ENCODE data around the gene PSENEN.
"Not testable (repeated sequence)": the region's sequence is repeated elsewhere in the genome, so short reads cannot be mapped to it uniquely, and the experiment has no call there.

Gene PSENEN

GRCh38 chr19:35789978-35790944 lies 44.8 kb downstream of the PSENEN start:
- no peak for DNase-seq

- no peak for DNase-seq
Measured at GRCh38 chr19:35790981-35791813, 45.7 kb downstream of the PSENEN start.

GRCh38 chr19:35791814-35792279 lies 46.4 kb downstream of the PSENEN start:
- DNase-seq, result no peak

DNA sequence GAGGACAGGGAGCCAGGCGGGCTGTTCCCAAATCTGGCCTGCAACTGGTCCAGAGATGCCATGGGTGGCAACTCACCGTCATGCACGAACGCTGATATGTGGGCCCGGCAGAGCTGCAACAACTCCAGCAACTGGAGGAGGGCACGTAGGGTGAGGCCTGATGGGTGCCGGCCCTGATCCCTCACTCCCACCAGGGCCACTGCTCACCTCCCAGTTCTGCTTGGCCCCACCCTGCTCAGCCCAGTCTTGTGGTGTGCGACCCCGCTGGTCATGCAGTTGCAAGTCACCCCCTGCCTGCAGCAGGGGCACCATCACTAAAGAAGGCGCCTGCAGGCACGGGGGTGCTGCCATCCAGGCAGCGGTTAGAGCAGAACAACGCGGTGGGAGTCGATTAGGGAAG lies 46.9 kb downstream of the PSENEN start:
- DNase-seq, result no peak

GRCh38 chr19:35792888-35793287 lies 47.4 kb downstream of the PSENEN start:
- DNase-seq, result no peak

DNA sequence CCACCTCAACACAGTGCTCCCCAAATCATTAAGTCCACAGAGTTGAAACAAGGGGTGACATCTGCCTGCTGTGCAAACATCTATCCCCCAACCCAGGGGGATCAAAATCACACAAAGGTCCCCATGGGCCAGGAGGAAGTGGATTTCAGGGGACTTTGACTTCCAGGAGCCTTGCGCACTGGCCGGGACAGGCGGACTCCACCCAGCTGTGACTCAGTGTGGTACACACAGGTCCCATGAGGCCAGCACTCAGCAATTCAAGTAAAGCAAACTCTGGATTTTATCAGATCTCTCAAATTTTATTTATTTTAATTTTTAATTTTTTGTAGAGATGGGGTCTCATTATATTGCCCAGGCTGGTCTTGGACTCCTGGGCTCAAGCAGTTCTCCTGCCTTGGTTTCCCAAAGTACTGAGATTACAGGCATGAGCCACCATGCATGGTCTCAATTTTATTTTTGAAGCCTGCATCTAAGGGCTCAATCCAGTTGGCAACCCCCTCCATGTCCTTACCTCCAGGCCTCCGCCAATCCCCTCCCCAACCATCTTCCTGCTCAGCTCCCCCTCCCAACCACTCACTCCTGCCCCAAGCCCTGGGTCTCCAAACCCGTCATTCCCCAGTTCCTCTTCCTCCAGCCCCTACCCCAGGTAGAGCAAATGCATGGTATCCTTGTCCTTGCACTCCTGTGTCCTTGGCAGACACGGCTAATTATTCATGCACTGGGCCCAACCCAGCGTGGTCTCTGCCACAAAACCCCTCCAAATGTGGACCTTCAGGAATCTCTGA lies 48.1 kb downstream of the PSENEN start:
- no peak for DNase-seq

GRCh38 chr19:35795564-35795963 lies 50.1 kb downstream of the PSENEN start:
- not testable (repeated sequence) for DNase-seq

All from activated CD4-positive, alpha-beta T cell treated with anti-CD3 and anti-CD28 coated beads for 4 hours (primary cell).